Endodermal cell (in vitro differentiated cells): ENCODE measurements around the gene MDFIC. TPM values are rescaled to one million over a fixed set of nuclear protein-coding genes. Genes with fewer than 3 reads are reported as not detected.

Source experiments
- DNase-seq: peaks from one replicate; pipeline ENCODE4 v3.0.0-alpha.2; 2017
- H3K27ac ChIP-seq: 2 replicates; pipeline ENCODE4 v1.5.1; 2013; ENCODE audit warnings: mild to moderate bottlenecking, low read depth, low read length, moderate library complexity
- H3K27me3 ChIP-seq: 2 replicates; pipeline ENCODE4 v1.6.1; 2013; ENCODE audit warnings: mild to moderate bottlenecking, low read length, moderate library complexity; ENCODE audit not compliant: insufficient read depth, control insufficient read depth, poor library complexity, severe bottlenecking
- H3K36me3 ChIP-seq: 2 replicates; pipeline ENCODE4 v1.7.0; 2013; ENCODE audit warnings: mild to moderate bottlenecking, low read length, moderate library complexity; ENCODE audit not compliant: control insufficient read depth, insufficient read depth
- H3K4me1 ChIP-seq: one replicate; pipeline ENCODE4 v1.7.0; 2013; ENCODE audit warnings: low read length; ENCODE audit not compliant: control insufficient read depth, insufficient read depth
- H3K4me3 ChIP-seq: 2 replicates; pipeline ENCODE4 v1.5.1; 2013; ENCODE audit warnings: mild to moderate bottlenecking, low read length, moderate library complexity
- H3K9ac ChIP-seq: 2 replicates; pipeline ENCODE4 v1.6.1; 2013; ENCODE audit warnings: mild to moderate bottlenecking, low read length, moderate library complexity; ENCODE audit not compliant: poor library complexity, severe bottlenecking; ENCODE audit errors: extremely low read depth
- H3K9me3 ChIP-seq: 2 replicates; pipeline ENCODE4 v1.6.1; 2013; ENCODE audit warnings: mild to moderate bottlenecking, low read length, moderate library complexity; ENCODE audit not compliant: control insufficient read depth
- H3K27ac Mint-ChIP-seq: 2 replicates; pipeline ENCODE4 v1.8.0; 2020; ENCODE audit warnings: mixed read lengths
- H3K27me3 Mint-ChIP-seq: 2 replicates; pipeline ENCODE4 v1.8.0; 2021; ENCODE audit warnings: mild to moderate bottlenecking, mixed read lengths; ENCODE audit not compliant: insufficient read depth
- H3K36me3 Mint-ChIP-seq: 2 replicates; pipeline ENCODE4 v1.8.0; 2020; ENCODE audit warnings: low read depth, mixed read lengths
- H3K4me1 Mint-ChIP-seq: 2 replicates; pipeline ENCODE4 v1.8.0; 2020; ENCODE audit warnings: mixed read lengths
- H3K4me3 Mint-ChIP-seq: 2 replicates; pipeline ENCODE4 v1.8.0; 2020; ENCODE audit warnings: mild to moderate bottlenecking, moderate library complexity, mixed read lengths
- H3K9me3 Mint-ChIP-seq: 2 replicates; pipeline ENCODE4 v1.8.0; 2020; ENCODE audit warnings: mild to moderate bottlenecking, mixed read lengths
- CTCF ChIP-seq: fragments of 200-600 bp; sonication (generic); conservative IDR thresholded peaks from 2 replicates; pipeline ENCODE4 v1.5.0; 2021; ENCODE audit warnings: antibody characterized with exemption, mild to moderate bottlenecking
- WGBS, 2 experiments: methylation state at CpG; one replicate each; pipeline versions ENCODE4 v1.1.5 to v1.1.7; 2013; ENCODE audit warnings: missing lambda C conversion rate in 2 of 2, mixed read lengths in 1 of 2; ENCODE audit not compliant: insufficient coverage in 1 of 2, insufficient read length in 1 of 2; 5-methylcytosine and 5-hydroxymethylcytosine counted together
- total RNA-seq, 2 donors: library from RNA; stranded (reverse); fragmentation: NEBNext Ultra II Directional in 1 of 2; extraction: Animal tissue kit (Norgen Biotek cat#: 25700) in 1 of 2; gene quantifications; 2 replicates in 1 of 2; 3 replicates in 1 of 2; pipeline ENCODE4 v1.2.1, GENCODE V29; 2021

The MDFIC gene
- total RNA-seq, 2 donors from 2014 or later, result 7.4 to 15.1 TPM

- Mint-ChIP-seq H3K4me1 (no peaks in the 10 kb centered on the region), H3K27me3 (no peaks in the 10 kb centered on the region), H3K9me3 (no peaks in the 10 kb centered on the region), H3K27ac (no peak overlapping the region), H3K4me3 (no peak overlapping the region), H3K36me3 (no peaks in the 10 kb centered on the region)
- no peaks in the 10 kb centered on the region for H3K27me3 ChIP-seq
- no peak overlapping the region for H3K27ac ChIP-seq
- no peaks in the 10 kb centered on the region for H3K9me3 ChIP-seq
- H3K4me1 ChIP-seq, result no peaks in the 10 kb centered on the region
- WGBS, 2 experiments, result 96 to 100% methylated on average over 2 to 4 of the region's 4 CpGs
- no peak overlapping the region for H3K4me3 ChIP-seq
- H3K9ac ChIP-seq, result no peak overlapping the region
- H3K36me3 ChIP-seq, result no peaks in the 10 kb centered on the region
- no peak for DNase-seq
- no peak for TF ChIP-seq CTCF
Observed at GRCh38 chr7:114969096-114969495, 47.2 kb downstream of the MDFIC start.

- Mint-ChIP-seq H3K4me1 (no peaks in the 10 kb centered on the region), H3K9me3 (no peaks in the 10 kb centered on the region), H3K4me3 (no peak overlapping the region), H3K36me3 (no peaks in the 10 kb centered on the region), H3K27me3 (no peaks in the 10 kb centered on the region), H3K27ac (no peak overlapping the region)
- DNase-seq, result no peak
- H3K27me3 ChIP-seq, result no peaks in the 10 kb centered on the region
- no peak for TF ChIP-seq CTCF
- H3K4me3 ChIP-seq, result no peak overlapping the region
- no peaks in the 10 kb centered on the region for H3K36me3 ChIP-seq
- H3K4me1 ChIP-seq, result no peaks in the 10 kb centered on the region
- no peak overlapping the region for H3K27ac ChIP-seq
- no peak overlapping the region for H3K9ac ChIP-seq
- WGBS, 2 experiments, result 89 to 90% methylated on average over 2 to 3 of the region's 3 CpGs
- H3K9me3 ChIP-seq, result no peaks in the 10 kb centered on the region
Observed at GRCh38 chr7:114970308-114970707, 48.4 kb downstream of the MDFIC start.

- Histone ChIP-seq H3K9ac (no peak overlapping the region), H3K9me3 (no peaks in the 10 kb centered on the region), H3K4me1 (no peaks in the 10 kb centered on the region), H3K27ac (no peak overlapping the region), H3K36me3 (no peaks in the 10 kb centered on the region), H3K4me3 (no peak overlapping the region), H3K27me3 (no peaks in the 10 kb centered on the region)
- Mint-ChIP-seq H3K36me3 (no peaks in the 10 kb centered on the region), H3K4me1 (no peaks in the 10 kb centered on the region), H3K27me3 (no peaks in the 10 kb centered on the region), H3K4me3 (no peak overlapping the region), H3K9me3 (no peaks in the 10 kb centered on the region), H3K27ac (no peak overlapping the region)
- TF ChIP-seq CTCF, result no peak
- 100% methylated on average over 1 of the region's 1 CpG; no CpG with 5 or more reads in 1 of the 2 experiments for WGBS, 2 experiments
- no peak for DNase-seq
Observed at GRCh38 chr7:114970732-114971131, 48.8 kb downstream of the MDFIC start.
